Caco-2 (cell line): ENCODE results near the gene CHSY3. TPM values are rescaled to one million over a fixed set of nuclear protein-coding genes. Genes with fewer than 3 reads are reported as not detected.
A peak's percentile ranks its signal among the peaks of the same experiment; 100 is the strongest.

ENCODE experiments used
- BruUV-seq: library from RNA; stranded (reverse); fragments of 400-500 nt; replicated peaks from 2 replicates; lab custom pipeline; 2021; lab: Mats Ljungman, UMichigan
- CTCF ChIA-PET: fragments of 300-600 bp; sonication (Branson Sonifier 250); formaldehyde crosslinking; loops from one replicate; lab custom pipeline; 2022; ENCODE audit warnings: antibody characterized with exemption; lab: Charles Lee
- POLR2A ChIA-PET: fragments of 300-600 bp; sonication (Branson Sonifier 250); formaldehyde crosslinking; loops from one replicate; lab custom pipeline; 2022; ENCODE audit warnings: antibody characterized with exemption; lab: Charles Lee
- DNase-seq, 2 experiments: peaks; one replicate each; pipeline versions ENCODE4 v3.0.0 to v3.0.0-alpha.2; 2020 to 2022
- H3K27me3 ChIP-seq: replicated peaks from 2 replicates; pipeline ENCODE4 v1.6.0; 2011; ENCODE audit warnings: low read length; ENCODE audit not compliant: control insufficient read depth, insufficient read depth
- H3K36me3 ChIP-seq: 2 replicates; pipeline ENCODE4 v1.5.1; 2011; ENCODE audit warnings: low read length; ENCODE audit not compliant: control insufficient read depth, insufficient read depth
- H3K4me1 ChIP-seq: fragments of 250-450 bp; sonication (Bioruptor Pico); 2 replicates; pipeline ENCODE4 v1.5.1; 2020; ENCODE audit warnings: mild to moderate bottlenecking
- H3K4me3 ChIP-seq: 2 replicates; pipeline ENCODE4 v1.5.1; 2011; ENCODE audit warnings: low read depth, mild to moderate bottlenecking, control low read depth, low read length
- H3K9me3 ChIP-seq: fragments of 250-450 bp; sonication (Bioruptor Pico); 2 replicates; pipeline ENCODE4 v1.5.1; 2020; ENCODE audit warnings: mild to moderate bottlenecking, moderate library complexity
- H3K27ac Mint-ChIP-seq: one replicate; pipeline ENCODE4 v1.8.0; 2022; ENCODE audit warnings: mixed read lengths; ENCODE audit not compliant: unreplicated experiment
- H3K27me3 Mint-ChIP-seq: one replicate; pipeline ENCODE4 v1.8.0; 2022; ENCODE audit warnings: mixed read lengths; ENCODE audit not compliant: insufficient read depth, unreplicated experiment
- H3K36me3 Mint-ChIP-seq: one replicate; pipeline ENCODE4 v1.8.0; 2022; ENCODE audit warnings: mild to moderate bottlenecking, mixed read lengths; ENCODE audit not compliant: insufficient read depth, unreplicated experiment
- H3K4me1 Mint-ChIP-seq: one replicate; pipeline ENCODE4 v1.8.0; 2022; ENCODE audit warnings: low read depth, mixed read lengths; ENCODE audit not compliant: unreplicated experiment
- H3K4me3 Mint-ChIP-seq: one replicate; pipeline ENCODE4 v1.8.0; 2022; ENCODE audit warnings: mild to moderate bottlenecking, moderate library complexity, mixed read lengths; ENCODE audit not compliant: unreplicated experiment
- H3K9me3 Mint-ChIP-seq: one replicate; pipeline ENCODE4 v1.8.0; 2022; ENCODE audit warnings: mixed read lengths; ENCODE audit not compliant: unreplicated experiment
- intact Hi-C: fragments of 100-400 bp; cut with micrococcal nuclease; formaldehyde crosslinking; loops from one replicate; pipeline ENCODE4 v1.10.0; 2022; ENCODE audit not compliant: unreplicated experiment
- total RNA-seq: library from RNA; stranded (reverse); gene quantifications from 2 replicates; pipeline ENCODE4 v1.2.3, GENCODE V29; 2022
- TF ChIP-seq, protein P1 (sequence below), 2 experiments: fragments of 200-600 bp in 1 of 2; IDR thresholded peaks; 1 replicate in 1 of 2; 2 replicates in 1 of 2; pipeline versions ENCODE4 v1.5.1 to v1.8.0; 2011 to 2022; ENCODE audit warnings: antibody characterized with exemption in 1 of 2, control low read depth in 1 of 2, inconsistent platforms in 1 of 2, low read depth in 1 of 2, low read length in 1 of 2, mild to moderate bottlenecking in 1 of 2, moderate library complexity in 1 of 2; ENCODE audit not compliant: insufficient read depth in 1 of 2, severe bottlenecking in 1 of 2, unreplicated experiment in 1 of 2

Gene CHSY3
- total RNA-seq, 1 experiment from 2014 or later, result 0.32 TPM

DNA sequence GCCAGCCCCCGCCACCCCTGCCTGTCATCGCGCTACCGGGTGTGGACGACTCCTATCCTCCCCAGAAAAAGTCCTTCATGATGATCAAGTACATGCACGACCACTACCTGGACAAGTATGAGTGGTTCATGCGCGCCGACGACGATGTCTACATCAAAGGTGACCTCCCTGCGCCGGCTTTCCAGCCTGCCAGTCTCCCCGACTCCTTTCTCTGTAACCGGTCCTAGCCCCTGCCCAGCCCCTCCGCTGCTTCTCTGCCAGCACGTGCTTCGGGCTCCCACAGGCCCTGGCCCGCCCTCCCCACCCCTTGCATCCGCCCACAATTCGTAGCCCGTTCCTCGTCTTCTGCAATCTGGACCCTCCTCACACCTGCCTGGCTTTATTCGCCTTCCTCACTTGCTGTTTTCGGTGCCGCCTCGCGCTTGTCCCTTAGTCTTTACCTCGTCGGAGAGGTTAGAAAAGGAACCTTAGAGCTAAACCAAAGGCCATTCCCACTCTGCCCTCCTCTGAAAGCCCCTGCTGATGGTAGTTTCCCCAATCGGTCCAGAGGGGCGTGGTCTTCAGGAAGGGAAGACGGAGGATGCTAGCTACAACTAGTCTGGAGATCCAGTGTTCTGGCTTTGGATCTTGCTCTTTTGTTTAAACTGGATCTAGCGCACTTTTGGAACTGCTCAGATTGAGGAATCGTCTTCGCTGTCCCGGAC, 1.4 kb downstream of the CHSY3 start:
- Mint-ChIP-seq H3K4me1 (peaks cover 15% of the 10 kb centered on the region), H3K27me3 (peaks cover 27% of the 10 kb centered on the region), H3K36me3 (peaks cover 5% of the 10 kb centered on the region), H3K4me3 (peak overlapping the region; percentile 88), H3K27ac (no peak overlapping the region), H3K9me3 (no peaks in the 10 kb centered on the region)
- BruUV-seq, result no TSS peak
- Histone ChIP-seq H3K9me3 (no peaks in the 10 kb centered on the region), H3K27me3 (no peaks in the 10 kb centered on the region; the same call in none of the 2 replicates), H3K36me3 (no peaks in the 10 kb centered on the region), H3K4me3 (peak overlapping the region; percentile 67), H3K4me1 (peaks cover 15% of the 10 kb centered on the region)
- TF ChIP-seq, protein P1, sequence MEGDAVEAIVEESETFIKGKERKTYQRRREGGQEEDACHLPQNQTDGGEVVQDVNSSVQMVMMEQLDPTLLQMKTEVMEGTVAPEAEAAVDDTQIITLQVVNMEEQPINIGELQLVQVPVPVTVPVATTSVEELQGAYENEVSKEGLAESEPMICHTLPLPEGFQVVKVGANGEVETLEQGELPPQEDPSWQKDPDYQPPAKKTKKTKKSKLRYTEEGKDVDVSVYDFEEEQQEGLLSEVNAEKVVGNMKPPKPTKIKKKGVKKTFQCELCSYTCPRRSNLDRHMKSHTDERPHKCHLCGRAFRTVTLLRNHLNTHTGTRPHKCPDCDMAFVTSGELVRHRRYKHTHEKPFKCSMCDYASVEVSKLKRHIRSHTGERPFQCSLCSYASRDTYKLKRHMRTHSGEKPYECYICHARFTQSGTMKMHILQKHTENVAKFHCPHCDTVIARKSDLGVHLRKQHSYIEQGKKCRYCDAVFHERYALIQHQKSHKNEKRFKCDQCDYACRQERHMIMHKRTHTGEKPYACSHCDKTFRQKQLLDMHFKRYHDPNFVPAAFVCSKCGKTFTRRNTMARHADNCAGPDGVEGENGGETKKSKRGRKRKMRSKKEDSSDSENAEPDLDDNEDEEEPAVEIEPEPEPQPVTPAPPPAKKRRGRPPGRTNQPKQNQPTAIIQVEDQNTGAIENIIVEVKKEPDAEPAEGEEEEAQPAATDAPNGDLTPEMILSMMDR (IDR thresholded peaks at IDR 0.05; ENCODE audit: insufficient read depth in 1 of 2, low read depth in 1 of 2, low read length in 1 of 2, severe bottlenecking in 1 of 2, unreplicated experiment in 1 of 2), result no peak
- CTCF ChIA-PET, result no interaction called here
- intact Hi-C loops, result loop anchor here (10.0 kb wide), 2 partner anchors 169 to 809 kb away; no protein-coding TSS in a partner anchor
- DNase-seq, result peak in 1 of 2 experiments; percentile 5
- POLR2A ChIA-PET, result no interaction called here

DNA sequence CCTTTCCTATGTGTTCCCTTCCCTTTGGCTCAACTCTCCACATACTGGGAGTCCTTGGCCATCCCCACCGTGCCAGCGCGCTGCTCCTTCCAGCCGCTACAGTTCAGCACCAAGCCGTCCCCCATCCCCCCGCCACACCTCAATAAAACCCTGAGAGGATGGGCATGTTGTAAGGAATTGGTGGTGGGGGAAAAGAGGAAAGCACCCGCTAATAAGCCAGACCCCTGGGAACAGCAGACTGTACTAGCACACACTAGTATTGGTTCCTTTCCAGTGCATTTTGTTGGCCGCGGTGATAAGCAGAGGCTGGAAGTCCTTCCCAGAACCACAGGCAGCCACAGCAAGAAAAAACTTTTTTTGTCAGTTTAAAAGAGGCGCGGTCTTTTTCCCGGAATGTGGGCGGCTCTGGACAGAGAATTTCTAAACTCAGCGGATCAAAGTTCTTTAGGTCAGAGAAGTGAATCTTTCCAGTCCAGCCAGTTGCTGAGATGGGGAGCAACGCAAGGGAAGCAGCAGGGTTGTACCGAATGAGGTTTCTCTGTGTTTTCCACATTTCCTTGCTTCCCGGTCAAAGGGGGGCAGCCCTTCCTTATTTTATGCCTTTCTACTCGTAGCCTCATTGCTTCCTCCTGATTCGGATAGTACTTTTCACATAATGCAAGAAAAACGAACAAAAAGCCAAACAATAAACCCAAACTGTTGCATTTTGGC, 2.1 kb downstream of the CHSY3 start:
- DNase-seq, result peak; percentile 51 to 60

DNA sequence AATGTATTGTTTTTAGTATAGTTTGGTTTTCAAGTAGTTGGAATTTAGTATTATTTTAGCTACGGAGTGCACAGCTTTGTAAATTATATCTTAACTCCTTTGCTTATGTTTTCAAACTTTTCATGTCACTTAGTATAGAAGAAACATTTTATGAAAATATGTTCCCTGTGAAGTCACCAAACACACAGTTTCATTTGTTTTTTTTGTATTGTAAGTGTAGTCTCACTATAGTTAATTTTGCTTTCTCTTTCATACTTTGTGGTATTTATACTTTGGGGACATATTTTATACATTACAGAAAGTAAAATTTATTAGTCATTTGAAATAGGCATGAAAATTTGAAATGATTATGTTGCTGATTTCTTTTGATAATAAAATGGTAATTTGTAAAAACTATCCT, 5.0 kb downstream of the CHSY3 start:
- Mint-ChIP-seq H3K27ac (no peak overlapping the region), H3K4me3 (no peak overlapping the region), H3K27me3 (peaks cover 15% of the 10 kb centered on the region), H3K36me3 (no peaks in the 10 kb centered on the region), H3K9me3 (no peaks in the 10 kb centered on the region), H3K4me1 (peaks cover 8% of the 10 kb centered on the region)
- BruUV-seq, result no TSS peak
- Histone ChIP-seq H3K27me3 (no peaks in the 10 kb centered on the region; the same call in 1 of the 2 replicates), H3K4me1 (peaks cover 12% of the 10 kb centered on the region), H3K9me3 (no peaks in the 10 kb centered on the region), H3K4me3 (no peak overlapping the region), H3K36me3 (no peaks in the 10 kb centered on the region)
- TF ChIP-seq, protein P1 (IDR thresholded peaks at IDR 0.05; ENCODE audit: insufficient read depth in 1 of 2, low read depth in 1 of 2, low read length in 1 of 2, severe bottlenecking in 1 of 2, unreplicated experiment in 1 of 2), result no peak
- intact Hi-C loops, result loop anchor here (10.0 kb wide), 2 partner anchors 166 to 806 kb away; no protein-coding TSS in a partner anchor
- DNase-seq, result no peak
- POLR2A ChIA-PET, result no interaction called here
- CTCF ChIA-PET, result no interaction called here

More for the DNA sequence above, 2.1 kb downstream of the CHSY3 start:
- TF ChIP-seq, protein P1 (IDR thresholded peaks at IDR 0.05; ENCODE audit: insufficient read depth in 1 of 2, low read depth in 1 of 2, low read length in 1 of 2, severe bottlenecking in 1 of 2, unreplicated experiment in 1 of 2), result no peak
- ChIA-PET CTCF (no interaction called here), POLR2A (no interaction called here)
- intact Hi-C loops, result loop anchor here (10.0 kb wide), 2 partner anchors 168 to 808 kb away; no protein-coding TSS in a partner anchor
- Mint-ChIP-seq H3K27ac (no peak overlapping the region), H3K36me3 (peaks cover 5% of the 10 kb centered on the region), H3K4me3 (peak overlapping the region; percentile 88), H3K9me3 (no peaks in the 10 kb centered on the region), H3K27me3 (peaks cover 24% of the 10 kb centered on the region), H3K4me1 (peaks cover 15% of the 10 kb centered on the region)
- Histone ChIP-seq H3K4me1 (peaks cover 15% of the 10 kb centered on the region), H3K36me3 (no peaks in the 10 kb centered on the region), H3K4me3 (peak overlapping the region; percentile 14), H3K27me3 (no peaks in the 10 kb centered on the region; the same call in none of the 2 replicates), H3K9me3 (no peaks in the 10 kb centered on the region)
- BruUV-seq, result no TSS peak
